ENCODE data around the gene PDE4D.

- no peak for TF ChIP-seq CTCF (IDR thresholded peaks at IDR 0.05)
- no peak for TF ChIP-seq POLR2A (IDR thresholded peaks at IDR 0.05)
Measured at GRCh38 chr5:59142927-59143326, 750.6 kb downstream of the PDE4D start.

Data from esophagus squamous epithelium (tissue), 4 donors.